K562 (cell line): ENCODE data around the gene OR11L1. TPM values are rescaled to one million over a fixed set of nuclear protein-coding genes. Genes with fewer than 3 reads are reported as not detected.

Experiments
- BDP1 ChIP-seq: IDR thresholded peaks from 3 replicates; pipeline ENCODE4 v1.6.1; 2011; ENCODE audit not compliant: insufficient read length, insufficient read depth
- FOS ChIP-seq: IDR thresholded peaks from 3 replicates; pipeline ENCODE4 v1.6.1; 2011; ENCODE audit not compliant: insufficient read length; ENCODE audit errors: extremely low read depth
- GMEB1 ChIP-seq: fragments of 250-450 bp; sonication (Bioruptor Pico); IDR thresholded peaks from 2 replicates; pipeline ENCODE4 v1.4.0; 2020; ENCODE audit warnings: mild to moderate bottlenecking
- MAZ ChIP-seq, 2 experiments: fragments of 450-650 bp in 1 of 2; sonication (generic) in 1 of 2; formaldehyde crosslinking; IDR thresholded peaks in 1 of 2; conservative IDR thresholded peaks in 1 of 2; 2 replicates each; pipeline versions ENCODE4 v1.4.0 to v1.5.0; 2020; ENCODE audit warnings: mild to moderate bottlenecking in 1 of 2, missing genetic modification reagents in 1 of 2
- NELFE ChIP-seq: IDR thresholded peaks from 2 replicates; pipeline ENCODE4 v1.6.1; 2011; ENCODE audit warnings: mild to moderate bottlenecking; ENCODE audit not compliant: insufficient read depth, insufficient read length
- PCBP2 ChIP-seq: fragments of 200-400 bp; formaldehyde crosslinking; IDR thresholded peaks from 2 replicates; pipeline ENCODE4 v1.6.1; 2018; ENCODE audit warnings: low read length, low read depth, mild to moderate bottlenecking, moderate library complexity; ENCODE audit not compliant: poor library complexity, severe bottlenecking
- SAFB2 ChIP-seq: fragments of 200-400 bp; formaldehyde crosslinking; IDR thresholded peaks from 2 replicates; pipeline ENCODE4 v1.6.1; 2018; ENCODE audit warnings: borderline replicate concordance, low read length, low read depth, moderate library complexity; ENCODE audit not compliant: severe bottlenecking
- SOX6 ChIP-seq: fragments of 450-650 bp; IDR thresholded peaks from 2 replicates; pipeline ENCODE4 v1.6.1; 2014; ENCODE audit warnings: mild to moderate bottlenecking
- ZNF318 ChIP-seq, 2 experiments: fragments of 450-650 bp; IDR thresholded peaks; 2 replicates each; pipeline ENCODE4 v1.6.1; 2016; ENCODE audit warnings: mild to moderate bottlenecking in 2 of 2, borderline replicate concordance in 1 of 2, low read depth in 1 of 2, moderate library complexity in 1 of 2
- ZNF354B ChIP-seq: fragments of 250-450 bp; sonication (Bioruptor Pico); IDR thresholded peaks from 2 replicates; pipeline ENCODE4 v1.4.0; 2020
- polyA plus RNA-seq, 8 experiments: library from polyadenylated mRNA; depleted of rRNA in 4 of 8; stranded (reverse) in 5 of 8; unstranded in 3 of 8; fragments of >200 nt; fragmentation: Nextera tagmentation in 2 of 8; fragmentation: Illumina TruSeq in 1 of 8; extraction: Ambion mirVana in 2 of 8; extraction: Trizol in 1 of 8; gene quantifications; 2 replicates each; pipeline versions ENCODE4 v1.2.1 to v1.2.3, GENCODE V29; 2011 to 2014; ENCODE audit warnings: inconsistent platforms in 1 of 8, missing spikeins in 1 of 8
- total RNA-seq, 7 experiments: library from RNA; depleted of rRNA in 6 of 7; stranded (reverse); fragments of >200 nt in 6 of 7; fragmentation: Illumina TruSeq in 2 of 7; extraction: Trizol in 2 of 7; gene quantifications; 2 replicates each; pipeline versions ENCODE4 v1.2.1 to v1.2.3, GENCODE V29; 2011 to 2021; ENCODE audit warnings: low replicate concordance in 1 of 7
- TF ChIP-seq, protein P1 (sequence below): fragments of 450-650 bp; IDR thresholded peaks from 2 replicates; pipeline ENCODE4 v1.6.1; 2016; ENCODE audit warnings: missing biosample characterization, missing genetic modification characterization
- TF ChIP-seq, protein P2 (sequence below): sonication (generic); formaldehyde crosslinking; IDR thresholded peaks from 2 replicates; pipeline ENCODE4 v1.8.1; 2022; ENCODE audit warnings: missing genetic modification reagents
- TF ChIP-seq, protein P3 (sequence below): IDR thresholded peaks from 2 replicates; pipeline ENCODE4 v1.6.1; 2014; ENCODE audit warnings: antibody characterized with exemption

Gene OR11L1
- total and polyA plus RNA-seq, 9 of the 15 experiments (the other 6 are each of a cell fraction or from before 2014, with no cell fraction given), result not detected

GRCh38 chr1:247854899-247855545, 13.3 kb upstream of the OR11L1 start (continued):
- TF ChIP-seq, protein P1, sequence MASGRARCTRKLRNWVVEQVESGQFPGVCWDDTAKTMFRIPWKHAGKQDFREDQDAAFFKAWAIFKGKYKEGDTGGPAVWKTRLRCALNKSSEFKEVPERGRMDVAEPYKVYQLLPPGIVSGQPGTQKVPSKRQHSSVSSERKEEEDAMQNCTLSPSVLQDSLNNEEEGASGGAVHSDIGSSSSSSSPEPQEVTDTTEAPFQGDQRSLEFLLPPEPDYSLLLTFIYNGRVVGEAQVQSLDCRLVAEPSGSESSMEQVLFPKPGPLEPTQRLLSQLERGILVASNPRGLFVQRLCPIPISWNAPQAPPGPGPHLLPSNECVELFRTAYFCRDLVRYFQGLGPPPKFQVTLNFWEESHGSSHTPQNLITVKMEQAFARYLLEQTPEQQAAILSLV (tag), result no peak
- no peak for TF ChIP-seq SAFB2
- TF ChIP-seq NELFE, result no peak
- no peak for TF ChIP-seq ZNF318 (IDR thresholded peaks at IDR 0.05; ENCODE audit: borderline replicate concordance in 1 of 2, low read depth in 1 of 2)
- TF ChIP-seq, protein P2, sequence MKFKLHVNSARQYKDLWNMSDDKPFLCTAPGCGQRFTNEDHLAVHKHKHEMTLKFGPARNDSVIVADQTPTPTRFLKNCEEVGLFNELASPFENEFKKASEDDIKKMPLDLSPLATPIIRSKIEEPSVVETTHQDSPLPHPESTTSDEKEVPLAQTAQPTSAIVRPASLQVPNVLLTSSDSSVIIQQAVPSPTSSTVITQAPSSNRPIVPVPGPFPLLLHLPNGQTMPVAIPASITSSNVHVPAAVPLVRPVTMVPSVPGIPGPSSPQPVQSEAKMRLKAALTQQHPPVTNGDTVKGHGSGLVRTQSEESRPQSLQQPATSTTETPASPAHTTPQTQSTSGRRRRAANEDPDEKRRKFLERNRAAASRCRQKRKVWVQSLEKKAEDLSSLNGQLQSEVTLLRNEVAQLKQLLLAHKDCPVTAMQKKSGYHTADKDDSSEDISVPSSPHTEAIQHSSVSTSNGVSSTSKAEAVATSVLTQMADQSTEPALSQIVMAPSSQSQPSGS (CRISPR knock-in tag), result no peak
- TF ChIP-seq, protein P3, sequence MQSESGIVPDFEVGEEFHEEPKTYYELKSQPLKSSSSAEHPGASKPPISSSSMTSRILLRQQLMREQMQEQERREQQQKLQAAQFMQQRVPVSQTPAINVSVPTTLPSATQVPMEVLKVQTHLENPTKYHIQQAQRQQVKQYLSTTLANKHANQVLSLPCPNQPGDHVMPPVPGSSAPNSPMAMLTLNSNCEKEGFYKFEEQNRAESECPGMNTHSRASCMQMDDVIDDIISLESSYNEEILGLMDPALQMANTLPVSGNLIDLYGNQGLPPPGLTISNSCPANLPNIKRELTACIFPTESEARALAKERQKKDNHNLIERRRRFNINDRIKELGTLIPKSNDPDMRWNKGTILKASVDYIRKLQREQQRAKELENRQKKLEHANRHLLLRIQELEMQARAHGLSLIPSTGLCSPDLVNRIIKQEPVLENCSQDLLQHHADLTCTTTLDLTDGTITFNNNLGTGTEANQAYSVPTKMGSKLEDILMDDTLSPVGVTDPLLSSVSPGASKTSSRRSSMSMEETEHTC, result no peak
- no peak for TF ChIP-seq GMEB1 (CRISPR knock-in tag)
- TF ChIP-seq SOX6, result peak; percentile 54
- peak in 1 of 2 experiments; percentile 61; a peak in 2 of 4 replicates for TF ChIP-seq MAZ (CRISPR knock-in tag; conservative IDR thresholded peaks at IDR 0.05 in 1 of 2, IDR thresholded peaks at IDR 0.05 in 1 of 2)
- TF ChIP-seq ZNF354B, result no peak
- no peak for TF ChIP-seq BDP1
- TF ChIP-seq PCBP2, result no peak
- no peak for TF ChIP-seq FOS
